H1 (cell line): Measurements from ENCODE around the gene ZDHHC8.

Experiments
- CBX8 ChIP-seq: fragments of 300-800, 300-1000 bp; sonication (generic); IDR thresholded peaks from 2 replicates; pipeline ENCODE4 v1.7.1; 2016; ENCODE audit warnings: low read depth, low read length, borderline replicate concordance
- CHD2 ChIP-seq: IDR thresholded peaks from 2 replicates; pipeline ENCODE4 v1.6.1; 2012; ENCODE audit warnings: low read length, improper control_type of control experiment
- JUN ChIP-seq: IDR thresholded peaks from 2 replicates; pipeline ENCODE4 v1.6.1; 2011; ENCODE audit warnings: low read depth, mild to moderate bottlenecking, improper control_type of control experiment, low read length
- MAFK ChIP-seq: IDR thresholded peaks from 2 replicates; pipeline ENCODE4 v1.6.1; 2012; ENCODE audit warnings: low read depth, mild to moderate bottlenecking, improper control_type of control experiment, low read length
- POLR2AphosphoS5 ChIP-seq: IDR thresholded peaks from 2 replicates; pipeline ENCODE4 v1.6.1; 2011; ENCODE audit warnings: low read depth, low read length
- RXRA ChIP-seq: IDR thresholded peaks from 2 replicates; pipeline ENCODE4 v1.6.1; 2011; ENCODE audit warnings: low read depth, mild to moderate bottlenecking, low read length, moderate library complexity; ENCODE audit not compliant: insufficient read depth
- TAF1 ChIP-seq: IDR thresholded peaks from 2 replicates; pipeline ENCODE4 v1.6.1; 2011; ENCODE audit warnings: mild to moderate bottlenecking, low read depth, low read length

DNA sequence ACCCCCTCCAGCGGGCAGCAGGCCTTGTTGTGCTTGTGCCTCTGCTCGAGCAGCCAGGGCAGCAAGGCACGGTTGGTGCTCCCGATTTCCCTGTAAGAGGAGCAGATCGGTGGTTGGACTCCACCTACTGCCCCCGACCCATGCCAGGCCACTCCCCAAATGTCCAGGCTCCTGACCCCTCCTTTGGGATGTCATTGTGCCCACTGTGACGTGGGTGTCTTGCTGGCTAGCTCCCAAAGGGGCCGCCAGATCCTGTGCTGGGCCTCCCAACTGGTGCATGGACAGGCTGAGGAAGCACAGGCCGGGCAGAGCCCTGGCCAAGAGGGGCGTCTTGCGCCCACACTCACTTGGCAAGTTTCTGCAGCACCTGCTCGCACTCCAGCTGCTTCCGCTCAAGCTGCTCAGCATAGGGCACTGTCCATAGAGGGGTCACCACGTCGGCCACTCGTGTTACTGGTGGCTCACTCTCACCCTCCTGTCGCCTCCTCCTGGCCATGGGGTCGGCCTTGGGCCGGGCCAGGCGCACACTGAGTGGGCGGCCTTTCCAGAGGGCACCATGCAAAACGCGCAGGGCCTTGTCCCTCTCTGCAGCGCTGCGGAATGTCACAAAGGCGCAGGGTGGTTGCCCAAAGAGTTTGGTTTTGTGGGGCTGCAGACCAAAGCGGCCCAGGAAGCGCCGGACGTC, 15.8 kb upstream of the ZDHHC8 start, which contains the start of gene RANBP1:
- TF ChIP-seq CHD2 (no peak), CBX8 (no peak), TAF1 (no peak), RXRA (no peak), JUN (no peak), POLR2AphosphoS5 (no peak), MAFK (no peak)
